A673 (cell line): ENCODE data around the gene UGT1A1. TPM values are rescaled to one million over a fixed set of nuclear protein-coding genes. Genes with fewer than 3 reads are reported as not detected.

Experiments used
- BruUV-seq: library from RNA; stranded (reverse); fragments of 400-500 nt; replicated peaks from 2 replicates; lab custom pipeline; 2021; lab: Mats Ljungman, UMichigan
- CTCF ChIA-PET: fragments of 300-600 bp; sonication (Branson Sonifier 250); formaldehyde crosslinking; loops from one replicate; lab custom pipeline; 2022; ENCODE audit warnings: antibody characterized with exemption; lab: Charles Lee
- POLR2A ChIA-PET: fragments of 300-600 bp; sonication (Branson Sonifier 250); formaldehyde crosslinking; loops from one replicate; lab custom pipeline; 2022; ENCODE audit warnings: antibody characterized with exemption; ENCODE audit not compliant: low non-redundant PET; lab: Charles Lee
- DNase-seq: peaks from one replicate; pipeline ENCODE4 v3.0.0-alpha.2; 2015; ENCODE audit warnings: low spot score
- H3K27ac ChIP-seq: fragments of 200-600 bp; sonication (generic); 2 replicates; pipeline ENCODE4 v1.5.1; 2016; ENCODE audit warnings: mixed run types, low read depth, mild to moderate bottlenecking, mixed read lengths, antibody characterized with exemption, low read length; ENCODE audit not compliant: poor library complexity, severe bottlenecking
- H3K27me3 ChIP-seq: fragments of 200-600 bp; sonication (generic); replicated peaks from 2 replicates; pipeline ENCODE4 v1.6.1; 2017; ENCODE audit warnings: mixed run types, low read depth, mild to moderate bottlenecking, mixed read lengths, antibody characterized with exemption, low read length; ENCODE audit not compliant: insufficient read depth, poor library complexity
- H3K36me3 ChIP-seq: fragments of 200-600 bp; sonication (generic); 2 replicates; pipeline ENCODE4 v1.6.1; 2016; ENCODE audit warnings: mixed run types, mild to moderate bottlenecking, mixed read lengths, antibody characterized with exemption, low read length; ENCODE audit not compliant: insufficient read depth, poor library complexity, severe bottlenecking
- H3K4me1 ChIP-seq: fragments of 200-600 bp; sonication (generic); 2 replicates; pipeline ENCODE4 v1.6.1; 2017; ENCODE audit warnings: mixed run types, mild to moderate bottlenecking, mixed read lengths, antibody characterized with exemption, low read length; ENCODE audit not compliant: insufficient read depth, poor library complexity, severe bottlenecking
- H3K4me3 ChIP-seq: fragments of 200-600 bp; sonication (generic); 2 replicates; pipeline ENCODE4 v1.5.1; 2016; ENCODE audit warnings: low read depth, mixed run types, mild to moderate bottlenecking, mixed read lengths, low read length; ENCODE audit not compliant: poor library complexity, severe bottlenecking
- H3K9me3 ChIP-seq: fragments of 200-600 bp; sonication (generic); 2 replicates; pipeline ENCODE4 v1.6.1; 2016; ENCODE audit warnings: mixed run types, low read depth, mild to moderate bottlenecking, mixed read lengths, antibody characterized with exemption, low read length; ENCODE audit not compliant: poor library complexity, severe bottlenecking
- CTCF ChIP-seq: fragments of 300-800, 200-600 bp; sonication (generic); conservative IDR thresholded peaks from 2 replicates; pipeline ENCODE4 v1.5.1; 2017; ENCODE audit warnings: low read depth, mild to moderate bottlenecking, antibody characterized with exemption, low read length, moderate library complexity, mixed read lengths
- EZH2 ChIP-seq: fragments of 200-600 bp; sonication (generic); IDR thresholded peaks from 2 replicates; pipeline ENCODE4 v1.6.1; 2017; ENCODE audit warnings: borderline replicate concordance, low read depth, mild to moderate bottlenecking, mixed read lengths, antibody characterized with exemption, low read length; ENCODE audit not compliant: poor library complexity, severe bottlenecking
- intact Hi-C: fragments of 100-400 bp; cut with micrococcal nuclease; formaldehyde crosslinking; loops from one replicate; pipeline ENCODE4 v1.10.0; 2022; ENCODE audit not compliant: unreplicated experiment
- total RNA-seq: library from RNA; stranded (reverse); gene quantifications from 2 replicates; pipeline ENCODE4 v1.2.3, GENCODE V29; 2021

UGT1A1 gene
- total RNA-seq, 1 experiment from 2014 or later = not detected

GRCh38 chr2:233791883-233792329 is 31.8 kb downstream of the UGT1A1 start:
- Histone ChIP-seq H3K36me3 (no peaks in the 10 kb centered on the region), H3K4me1 (no peaks in the 10 kb centered on the region), H3K27me3 (no peaks in the 10 kb centered on the region), H3K27ac (no peak overlapping the region), H3K4me3 (no peak overlapping the region), H3K9me3 (no peaks in the 10 kb centered on the region)
- BruUV-seq = no TSS peak
- POLR2A ChIA-PET = no interaction called here
- TF ChIP-seq EZH2 = no peak
- TF ChIP-seq CTCF = no peak
- DNase-seq = no peak
- CTCF ChIA-PET = no interaction called here
- intact Hi-C loops = no loop called here

DNA sequence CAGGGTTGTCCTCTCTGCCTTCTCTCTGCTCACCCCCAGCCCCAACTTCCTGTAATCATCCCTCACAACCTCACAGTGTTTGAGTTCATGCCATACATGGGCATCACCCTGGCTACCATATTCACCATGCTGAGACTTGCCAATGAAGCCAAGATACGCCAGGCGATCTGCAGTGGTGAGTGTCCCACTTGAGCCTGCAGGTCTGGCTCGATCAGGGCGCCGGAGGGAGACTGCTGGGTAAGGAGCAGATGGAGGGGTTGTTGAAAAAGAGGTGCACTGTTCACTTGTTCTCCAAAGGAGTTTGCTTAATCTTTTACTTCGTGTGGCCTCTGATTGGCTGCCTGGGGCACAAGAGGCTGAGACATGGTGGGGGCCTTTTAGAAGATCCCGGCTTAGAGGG is 32.6 kb downstream of the UGT1A1 start:
- ChIA-PET CTCF (no interaction called here), POLR2A (no interaction called here)
- Histone ChIP-seq H3K27me3 (no peaks in the 10 kb centered on the region), H3K9me3 (no peaks in the 10 kb centered on the region), H3K27ac (no peak overlapping the region), H3K36me3 (no peaks in the 10 kb centered on the region), H3K4me3 (no peak overlapping the region), H3K4me1 (no peaks in the 10 kb centered on the region)
- intact Hi-C loops = no loop called here
- no TSS peak for BruUV-seq
- no peak for DNase-seq
- TF ChIP-seq CTCF (no peak), EZH2 (no peak)

GRCh38 chr2:233793465-233794127 is 33.5 kb downstream of the UGT1A1 start:
- Histone ChIP-seq H3K27ac (no peak overlapping the region), H3K4me1 (no peaks in the 10 kb centered on the region), H3K4me3 (no peak overlapping the region), H3K27me3 (no peaks in the 10 kb centered on the region), H3K36me3 (no peaks in the 10 kb centered on the region), H3K9me3 (no peaks in the 10 kb centered on the region)
- no peak for DNase-seq
- no TSS peak for BruUV-seq
- CTCF ChIA-PET = no interaction called here
- TF ChIP-seq EZH2 = no peak
- TF ChIP-seq CTCF = no peak
- intact Hi-C loops = no loop called here
- POLR2A ChIA-PET = no interaction called here
